ENCODE measurements around the gene ZNF143. TPM values are rescaled to one million over a fixed set of nuclear protein-coding genes. Genes with fewer than 3 reads are reported as not detected.
A peak's percentile ranks its signal among the peaks of the same experiment; 100 is the strongest.

ZNF143 gene
- total RNA-seq, 6 experiments from 2014 or later: 17.5 to 23.0 (median 20.7) TPM

GRCh38 chr11:9455722-9456121 is 5.1 kb upstream of the ZNF143 start:
- Mint-ChIP-seq H3K4me3 (no peak overlapping the region), H3K27ac (no peak overlapping the region)

DNA sequence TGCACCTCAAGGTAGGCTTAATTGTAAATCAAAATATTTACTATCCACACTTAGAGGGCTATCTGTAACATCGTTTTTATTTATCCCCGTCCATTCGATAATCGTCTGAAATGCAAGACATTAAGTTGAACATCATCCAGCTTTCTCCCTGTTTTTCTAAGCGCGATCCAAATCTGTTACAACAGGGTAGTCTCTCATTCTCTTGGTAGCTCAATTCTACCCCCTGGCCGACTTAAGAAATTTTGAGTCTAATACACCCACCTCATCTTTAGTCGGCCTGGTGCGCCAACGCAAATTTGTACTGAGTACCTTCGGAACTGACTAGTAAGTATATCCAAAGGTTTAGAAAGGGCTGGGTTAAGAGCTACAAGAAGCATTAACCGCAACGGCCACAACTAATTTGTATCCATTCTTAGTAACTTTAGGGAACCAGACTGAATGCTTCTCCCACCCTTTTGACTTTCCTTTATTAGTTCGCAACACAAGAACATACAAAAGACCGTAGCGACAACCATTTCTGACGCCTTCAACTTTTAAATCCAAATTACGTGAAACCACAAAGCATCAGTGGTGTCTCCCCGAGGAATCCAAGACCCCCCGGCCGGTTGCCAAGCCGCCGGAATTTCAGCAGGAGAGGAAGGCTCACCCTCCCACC is 1.0 kb upstream of the ZNF143 start:
- DNase-seq: peak; percentile 2
- peaks cover 10% of the 10 kb centered on the region for H3K9me3 Mint-ChIP-seq
- peak overlapping the region; percentile 91 for H3K4me3 Mint-ChIP-seq
- H3K27ac Mint-ChIP-seq: peak overlapping the region; percentile 99
- H3K27me3 Mint-ChIP-seq (ENCODE audit: insufficient read depth): peaks cover 5% of the 10 kb centered on the region; the same call in 1 of the 2 replicates
- peaks cover 20% of the 10 kb centered on the region for H3K36me3 Mint-ChIP-seq (ENCODE audit: low read depth)
- TF ChIP-seq CTCF (IDR thresholded peaks at IDR 0.05): no peak
- H3K4me1 Mint-ChIP-seq (ENCODE audit: low read depth): peaks cover 30% of the 10 kb centered on the region

More at GRCh38 chr11:9455722-9456121, 5.1 kb upstream of the ZNF143 start:
- no peaks in the 10 kb centered on the region; the same call in none of the 2 replicates for H3K27me3 Mint-ChIP-seq (ENCODE audit: insufficient read depth)
- H3K36me3 Mint-ChIP-seq (ENCODE audit: low read depth): peaks cover 21% of the 10 kb centered on the region
- H3K9me3 Mint-ChIP-seq: peaks cover 20% of the 10 kb centered on the region
- peaks cover 6% of the 10 kb centered on the region for H3K4me1 Mint-ChIP-seq (ENCODE audit: low read depth)
- DNase-seq: no peak
- TF ChIP-seq CTCF (IDR thresholded peaks at IDR 0.05): no peak

- no peak for DNase-seq
- Mint-ChIP-seq H3K27me3 (ENCODE audit: insufficient read depth) (peaks cover 5% of the 10 kb centered on the region; the same call in 1 of the 2 replicates), H3K4me3 (peak overlapping the region; percentile 91), H3K4me1 (ENCODE audit: low read depth) (peaks cover 30% of the 10 kb centered on the region), H3K27ac (peak overlapping the region; percentile 99), H3K9me3 (peaks cover 10% of the 10 kb centered on the region), H3K36me3 (ENCODE audit: low read depth) (peaks cover 20% of the 10 kb centered on the region)
- TF ChIP-seq CTCF (IDR thresholded peaks at IDR 0.05): no peak
Measured at GRCh38 chr11:9461063-9461759, 399 bp downstream of the ZNF143 start.

DNA sequence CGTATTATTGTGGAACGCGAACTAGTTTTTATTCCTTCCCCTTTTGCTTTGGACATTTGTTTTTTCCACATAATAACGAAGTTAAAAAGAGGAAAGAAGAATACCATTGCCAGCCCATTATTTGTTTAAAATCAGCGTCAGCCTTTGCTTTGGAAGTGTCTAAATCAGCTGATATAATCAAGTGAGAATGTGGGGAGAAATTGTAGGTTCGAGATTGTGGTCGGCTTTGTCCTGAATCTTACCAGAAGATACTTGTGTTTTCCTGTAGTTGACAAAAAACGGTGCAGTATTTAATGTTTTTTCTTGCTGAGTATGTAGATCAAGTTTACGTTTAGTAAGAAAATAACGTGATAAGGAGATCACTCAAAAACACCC is 935 bp downstream of the ZNF143 start:
- Mint-ChIP-seq H3K27me3 (ENCODE audit: insufficient read depth) (peaks cover 5% of the 10 kb centered on the region; the same call in 1 of the 2 replicates), H3K27ac (peak overlapping the region; percentile 99), H3K4me1 (ENCODE audit: low read depth) (peaks cover 30% of the 10 kb centered on the region), H3K36me3 (ENCODE audit: low read depth) (peaks cover 20% of the 10 kb centered on the region), H3K4me3 (peak overlapping the region; percentile 91), H3K9me3 (peaks cover 10% of the 10 kb centered on the region)
- TF ChIP-seq CTCF (IDR thresholded peaks at IDR 0.05): no peak
- DNase-seq: no peak

DNA sequence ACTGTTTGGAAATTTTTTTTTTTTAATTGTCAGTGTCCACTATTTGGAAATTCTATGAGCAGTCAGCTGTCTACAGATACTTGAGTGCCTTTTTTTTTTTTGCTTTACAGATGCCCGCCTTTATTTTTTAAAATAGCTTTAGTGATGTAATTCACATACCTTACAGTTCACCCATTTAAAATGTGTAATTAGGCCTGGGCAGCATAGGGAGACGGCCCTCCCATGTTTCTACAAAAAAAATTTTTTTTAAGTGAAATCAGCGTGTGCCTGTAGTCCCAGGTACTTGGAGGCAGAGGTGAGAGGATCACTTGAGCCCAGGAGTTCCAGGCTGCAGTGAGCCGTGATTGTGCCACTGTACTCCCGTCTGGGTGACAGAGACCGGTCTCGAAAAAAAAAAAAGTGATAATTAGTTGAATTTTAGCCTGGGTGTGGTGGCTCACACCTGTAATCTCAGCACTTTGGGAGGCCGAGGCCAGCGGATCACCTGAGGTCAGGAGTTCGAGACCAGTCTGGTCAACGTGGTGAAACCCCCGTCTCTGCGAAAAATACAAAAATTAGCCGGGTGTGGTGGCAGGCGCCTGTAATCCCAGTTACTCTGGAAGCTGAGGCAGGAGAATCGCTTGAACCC is 1.5 kb downstream of the ZNF143 start:
- peaks cover 20% of the 10 kb centered on the region for H3K36me3 Mint-ChIP-seq (ENCODE audit: low read depth)
- H3K9me3 Mint-ChIP-seq: peaks cover 10% of the 10 kb centered on the region
- no peak for TF ChIP-seq CTCF (IDR thresholded peaks at IDR 0.05)
- peak overlapping the region; percentile 91 for H3K4me3 Mint-ChIP-seq
- peak overlapping the region; percentile 99 for H3K27ac Mint-ChIP-seq
- peaks cover 30% of the 10 kb centered on the region for H3K4me1 Mint-ChIP-seq (ENCODE audit: low read depth)
- DNase-seq: peak; percentile 3
- peaks cover 5% of the 10 kb centered on the region; the same call in 1 of the 2 replicates for H3K27me3 Mint-ChIP-seq (ENCODE audit: insufficient read depth)
